HG03095 (cell line): ENCODE data around the gene EIF4G1.
A peak's percentile ranks its signal among the peaks of the same experiment; 100 is the strongest.
"Not testable (repeated sequence)": the region's sequence is repeated elsewhere in the genome, so short reads cannot be mapped to it uniquely, and the experiment has no call there.

Experiments used
- ATAC-seq: cut with Tn5 transposase; IDR thresholded peaks from one replicate; pipeline ENCODE4 v1.9.1; 2021; ENCODE audit warnings: moderate library complexity; ENCODE audit not compliant: unreplicated experiment

The EIF4G1 gene

GRCh38 chr3:184333190-184333589 lies 18.8 kb downstream of the EIF4G1 start:
- ATAC-seq, result no peak

GRCh38 chr3:184333700-184334099 lies 19.3 kb downstream of the EIF4G1 start:
- no peak for ATAC-seq

GRCh38 chr3:184334470-184335158 lies 20.2 kb downstream of the EIF4G1 start:
- no peak for ATAC-seq

GRCh38 chr3:184335291-184335660 lies 20.9 kb downstream of the EIF4G1 start:
- no peak for ATAC-seq

GRCh38 chr3:184335661-184336546 lies 21.5 kb downstream of the EIF4G1 start:
- ATAC-seq, result peak; percentile 83

GRCh38 chr3:184336547-184337398 lies 22.4 kb downstream of the EIF4G1 start:
- no peak for ATAC-seq

GRCh38 chr3:184337399-184337714 lies 23.0 kb downstream of the EIF4G1 start, which contains the start of gene FAM131A:
TSS of gene FAM131A (plus strand) at chr3:184337600. CDS start at chr3:184337631, 31 bp downstream.
- no peak for ATAC-seq

- no peak for ATAC-seq
Observed at GRCh38 chr3:184337981-184338380, 23.6 kb downstream of the EIF4G1 start.

GRCh38 chr3:184338511-184338945 lies 24.1 kb downstream of the EIF4G1 start:
- no peak for ATAC-seq

- ATAC-seq, result no peak
Observed at GRCh38 chr3:184339001-184339400, 24.6 kb downstream of the EIF4G1 start.

- ATAC-seq, result not testable (repeated sequence)
Observed at GRCh38 chr3:184339451-184340135, 25.2 kb downstream of the EIF4G1 start.

- ATAC-seq, result no peak
Observed at GRCh38 chr3:184341925-184342324, 27.5 kb downstream of the EIF4G1 start.

GRCh38 chr3:184343200-184343876 lies 28.9 kb downstream of the EIF4G1 start:
- no peak for ATAC-seq

- no peak for ATAC-seq
Observed at GRCh38 chr3:184344579-184345316, 30.3 kb downstream of the EIF4G1 start.

- no peak for ATAC-seq
Observed at GRCh38 chr3:184345317-184346144, 31.1 kb downstream of the EIF4G1 start.

GRCh38 chr3:184346480-184347190 lies 32.2 kb downstream of the EIF4G1 start:
- no peak for ATAC-seq

- no peak for ATAC-seq
Observed at GRCh38 chr3:184347321-184348056, 33.1 kb downstream of the EIF4G1 start.
